Dermis lymphatic vessel endothelial cell (primary cell): ENCODE results near the gene DHX36. TPM values are rescaled to one million over a fixed set of nuclear protein-coding genes. Genes with fewer than 3 reads are reported as not detected.

ENCODE experiments used
- total RNA-seq: library from RNA; depleted of rRNA; stranded (reverse); fragments of >200 nt; gene quantifications from 2 replicates; pipeline ENCODE4 v1.2.1, GENCODE V29; 2014

DHX36 gene
- 22.8 and 36.9 TPM in 2 replicates for total RNA-seq

GRCh38 chr3:154323891-154324738 is at the start of gene DHX36:
Gene DHX36, minus strand, starts transcription at chr3:154324487. Its CDS starts 71 bp downstream, at chr3:154324416.

Other genes with a start within 250 kb of the DHX36 start
- gene ARHGEF26, start 203.1 kb downstream of the DHX36 start, total RNA-seq, result under 0.01 and 0.09 TPM in 2 replicates
- gene GPR149, start 105.7 kb upstream of the DHX36 start, total RNA-seq, result not detected in 2 replicates